Measurements from ENCODE around the gene RFLNA.

Gene RFLNA

GRCh38 chr12:124357616-124358015 lies 62.7 kb downstream of the RFLNA start:
- TF ChIP-seq FOXM1 (IDR thresholded peaks at IDR 0.05; ENCODE audit: borderline replicate concordance, low read depth), result no peak
- no peak for TF ChIP-seq NFIC (IDR thresholded peaks at IDR 0.05)
- TF ChIP-seq TEAD4 (IDR thresholded peaks at IDR 0.05), result no peak
- no peak for TF ChIP-seq USF1 (IDR thresholded peaks at IDR 0.05)
- no peak for TF ChIP-seq REST (IDR thresholded peaks at IDR 0.05; ENCODE audit: low read depth)
- TF ChIP-seq RAD21 (IDR thresholded peaks at IDR 0.05; ENCODE audit: low read depth), result no peak
- TF ChIP-seq EP300 (IDR thresholded peaks at IDR 0.05; ENCODE audit: borderline replicate concordance), result no peak
- no peak for TF ChIP-seq YY1 (IDR thresholded peaks at IDR 0.05; ENCODE audit: low read depth)
- no peak for TF ChIP-seq EGR1 (IDR thresholded peaks at IDR 0.05)
- no peak for TF ChIP-seq ZBTB7A (IDR thresholded peaks at IDR 0.05; ENCODE audit: low read depth)

- TF ChIP-seq TEAD4 (IDR thresholded peaks at IDR 0.05) (no peak), RAD21 (IDR thresholded peaks at IDR 0.05; ENCODE audit: low read depth) (no peak), TAF1 (IDR thresholded peaks at IDR 0.05; ENCODE audit: low read depth) (no peak), MAX (IDR thresholded peaks at IDR 0.05) (no peak), FOXM1 (IDR thresholded peaks at IDR 0.05; ENCODE audit: borderline replicate concordance, low read depth) (no peak), ZBTB7A (IDR thresholded peaks at IDR 0.05; ENCODE audit: low read depth) (no peak), EP300 (IDR thresholded peaks at IDR 0.05; ENCODE audit: borderline replicate concordance) (no peak), USF1 (IDR thresholded peaks at IDR 0.05) (no peak), YY1 (IDR thresholded peaks at IDR 0.05; ENCODE audit: low read depth) (no peak), NFIC (IDR thresholded peaks at IDR 0.05) (no peak), TCF12 (IDR thresholded peaks at IDR 0.05; ENCODE audit: low read depth) (no peak), REST (IDR thresholded peaks at IDR 0.05; ENCODE audit: low read depth) (no peak), CEBPB (IDR thresholded peaks at IDR 0.05) (no peak), EGR1 (IDR thresholded peaks at IDR 0.05) (no peak), CREB1 (IDR thresholded peaks at IDR 0.05; ENCODE audit: low read depth) (no peak)
Observed at GRCh38 chr12:124358572-124358971, 63.7 kb downstream of the RFLNA start.

GRCh38 chr12:124359671-124360581 lies 65.0 kb downstream of the RFLNA start:
- TF ChIP-seq MAX (IDR thresholded peaks at IDR 0.05) (peak; percentile 85), TEAD4 (IDR thresholded peaks at IDR 0.05) (peak; percentile 92), USF1 (IDR thresholded peaks at IDR 0.05) (peak; percentile 10), EGR1 (IDR thresholded peaks at IDR 0.05) (peak; percentile 39; the same call in 1 of the 2 replicates), CEBPB (IDR thresholded peaks at IDR 0.05) (peak; percentile 50; the same call in 1 of the 2 replicates), FOXM1 (IDR thresholded peaks at IDR 0.05; ENCODE audit: borderline replicate concordance, low read depth) (peak; percentile 92), NFIC (IDR thresholded peaks at IDR 0.05) (peak; percentile 99), RAD21 (IDR thresholded peaks at IDR 0.05; ENCODE audit: low read depth) (no peak), EP300 (IDR thresholded peaks at IDR 0.05; ENCODE audit: borderline replicate concordance) (peak; percentile 96), YY1 (IDR thresholded peaks at IDR 0.05; ENCODE audit: low read depth) (peak; percentile 21), CREB1 (IDR thresholded peaks at IDR 0.05; ENCODE audit: low read depth) (no peak; the same call in 1 of the 2 replicates), TAF1 (IDR thresholded peaks at IDR 0.05; ENCODE audit: low read depth) (peak; percentile 53; the same call in 1 of the 2 replicates), REST (IDR thresholded peaks at IDR 0.05; ENCODE audit: low read depth) (no peak; the same call in 1 of the 2 replicates), ZBTB7A (IDR thresholded peaks at IDR 0.05; ENCODE audit: low read depth) (no peak; the same call in 1 of the 2 replicates), TCF12 (IDR thresholded peaks at IDR 0.05; ENCODE audit: low read depth) (peak; percentile 98)

All from Ishikawa (cell line).